ENCODE measurements around the gene RNF39. TPM values are rescaled to one million over a fixed set of nuclear protein-coding genes. Genes with fewer than 3 reads are reported as not detected.

Gene RNF39
- total and polyA plus RNA-seq, 2 of the 13 experiments (the other 11 are each of a cell fraction or from before 2014, with no cell fraction given), result 0.13 to 1.8 TPM

DNA sequence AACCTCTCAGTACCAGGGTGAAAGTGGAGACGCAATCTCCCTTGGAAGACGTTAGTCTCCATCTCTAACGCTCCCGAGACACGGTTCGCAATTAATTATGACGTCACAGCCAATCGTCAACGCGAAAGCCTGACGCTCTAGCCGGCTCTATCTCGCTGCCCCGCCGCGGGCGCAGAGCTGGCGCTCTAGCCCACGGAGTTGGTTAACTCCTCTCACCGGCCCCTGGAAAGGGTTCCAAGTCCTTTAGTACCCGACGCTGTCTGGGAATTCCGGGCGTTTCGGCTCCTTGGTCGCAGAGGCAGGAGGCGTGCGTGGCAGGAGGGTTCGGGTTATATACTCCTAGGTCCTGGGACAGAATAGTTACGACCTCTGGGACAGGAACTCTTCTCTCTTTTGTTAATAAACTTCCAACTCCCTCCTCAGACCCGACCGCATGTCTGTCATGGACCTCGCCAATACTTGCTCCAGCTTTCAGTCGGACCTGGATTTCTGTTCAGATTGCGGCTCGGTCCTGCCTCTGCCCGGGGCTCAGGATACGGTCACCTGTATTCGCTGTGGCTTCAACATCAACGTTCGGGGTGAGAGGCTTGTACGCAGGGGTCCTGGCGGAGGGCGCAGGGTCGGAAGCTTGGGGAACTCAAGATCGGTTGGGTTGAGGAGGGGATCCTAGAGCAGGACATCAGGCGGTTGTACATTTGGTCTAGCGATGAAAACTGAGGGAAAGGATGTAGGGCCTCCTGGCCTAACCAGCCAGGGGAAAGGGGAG lies 14.3 kb downstream of the RNF39 start, which contains the start of gene POLR1H (continued):
- TF ChIP-seq ZNF431 (CRISPR knock-in tag; IDR thresholded peaks at IDR 0.05; ENCODE audit: borderline replicate concordance, low read depth) (peak; percentile 91; the same call in 1 of the 2 replicates), HDAC1 (CRISPR knock-in tag; IDR thresholded peaks at IDR 0.05) (peak; percentile 88), ZNF563 (CRISPR knock-in tag; IDR thresholded peaks at IDR 0.05) (peak; percentile 82; the same call in 1 of the 2 replicates), ZBTB7A (CRISPR knock-in tag; IDR thresholded peaks at IDR 0.05) (no peak), FOSL2 (CRISPR knock-in tag; IDR thresholded peaks at IDR 0.05) (peak; percentile 80), JUND (CRISPR knock-in tag; IDR thresholded peaks at IDR 0.05) (0 out of 2 replicates have a peak, but pooled peaks have one; percentile 66), ESRRA (CRISPR knock-in tag; IDR thresholded peaks at IDR 0.05; ENCODE audit: low read depth) (peak; percentile 35; the same call in 1 of the 2 replicates), TMF1 (CRISPR knock-in tag; IDR thresholded peaks at IDR 0.05; ENCODE audit: low read depth) (no peak; the same call in 1 of the 2 replicates)
- TF ChIP-seq, protein P1, sequence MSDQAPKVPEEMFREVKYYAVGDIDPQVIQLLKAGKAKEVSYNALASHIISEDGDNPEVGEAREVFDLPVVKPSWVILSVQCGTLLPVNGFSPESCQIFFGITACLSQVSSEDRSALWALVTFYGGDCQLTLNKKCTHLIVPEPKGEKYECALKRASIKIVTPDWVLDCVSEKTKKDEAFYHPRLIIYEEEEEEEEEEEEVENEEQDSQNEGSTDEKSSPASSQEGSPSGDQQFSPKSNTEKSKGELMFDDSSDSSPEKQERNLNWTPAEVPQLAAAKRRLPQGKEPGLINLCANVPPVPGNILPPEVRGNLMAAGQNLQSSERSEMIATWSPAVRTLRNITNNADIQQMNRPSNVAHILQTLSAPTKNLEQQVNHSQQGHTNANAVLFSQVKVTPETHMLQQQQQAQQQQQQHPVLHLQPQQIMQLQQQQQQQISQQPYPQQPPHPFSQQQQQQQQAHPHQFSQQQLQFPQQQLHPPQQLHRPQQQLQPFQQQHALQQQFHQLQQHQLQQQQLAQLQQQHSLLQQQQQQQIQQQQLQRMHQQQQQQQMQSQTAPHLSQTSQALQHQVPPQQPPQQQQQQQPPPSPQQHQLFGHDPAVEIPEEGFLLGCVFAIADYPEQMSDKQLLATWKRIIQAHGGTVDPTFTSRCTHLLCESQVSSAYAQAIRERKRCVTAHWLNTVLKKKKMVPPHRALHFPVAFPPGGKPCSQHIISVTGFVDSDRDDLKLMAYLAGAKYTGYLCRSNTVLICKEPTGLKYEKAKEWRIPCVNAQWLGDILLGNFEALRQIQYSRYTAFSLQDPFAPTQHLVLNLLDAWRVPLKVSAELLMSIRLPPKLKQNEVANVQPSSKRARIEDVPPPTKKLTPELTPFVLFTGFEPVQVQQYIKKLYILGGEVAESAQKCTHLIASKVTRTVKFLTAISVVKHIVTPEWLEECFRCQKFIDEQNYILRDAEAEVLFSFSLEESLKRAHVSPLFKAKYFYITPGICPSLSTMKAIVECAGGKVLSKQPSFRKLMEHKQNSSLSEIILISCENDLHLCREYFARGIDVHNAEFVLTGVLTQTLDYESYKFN (CRISPR knock-in tag; conservative IDR thresholded peaks at IDR 0.05), result peak; percentile 56
- TF ChIP-seq, protein P2, sequence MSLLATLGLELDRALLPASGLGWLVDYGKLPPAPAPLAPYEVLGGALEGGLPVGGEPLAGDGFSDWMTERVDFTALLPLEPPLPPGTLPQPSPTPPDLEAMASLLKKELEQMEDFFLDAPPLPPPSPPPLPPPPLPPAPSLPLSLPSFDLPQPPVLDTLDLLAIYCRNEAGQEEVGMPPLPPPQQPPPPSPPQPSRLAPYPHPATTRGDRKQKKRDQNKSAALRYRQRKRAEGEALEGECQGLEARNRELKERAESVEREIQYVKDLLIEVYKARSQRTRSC (CRISPR knock-in tag; IDR thresholded peaks at IDR 0.05; ENCODE audit: low read depth), result no peak
- TF ChIP-seq, protein P3, sequence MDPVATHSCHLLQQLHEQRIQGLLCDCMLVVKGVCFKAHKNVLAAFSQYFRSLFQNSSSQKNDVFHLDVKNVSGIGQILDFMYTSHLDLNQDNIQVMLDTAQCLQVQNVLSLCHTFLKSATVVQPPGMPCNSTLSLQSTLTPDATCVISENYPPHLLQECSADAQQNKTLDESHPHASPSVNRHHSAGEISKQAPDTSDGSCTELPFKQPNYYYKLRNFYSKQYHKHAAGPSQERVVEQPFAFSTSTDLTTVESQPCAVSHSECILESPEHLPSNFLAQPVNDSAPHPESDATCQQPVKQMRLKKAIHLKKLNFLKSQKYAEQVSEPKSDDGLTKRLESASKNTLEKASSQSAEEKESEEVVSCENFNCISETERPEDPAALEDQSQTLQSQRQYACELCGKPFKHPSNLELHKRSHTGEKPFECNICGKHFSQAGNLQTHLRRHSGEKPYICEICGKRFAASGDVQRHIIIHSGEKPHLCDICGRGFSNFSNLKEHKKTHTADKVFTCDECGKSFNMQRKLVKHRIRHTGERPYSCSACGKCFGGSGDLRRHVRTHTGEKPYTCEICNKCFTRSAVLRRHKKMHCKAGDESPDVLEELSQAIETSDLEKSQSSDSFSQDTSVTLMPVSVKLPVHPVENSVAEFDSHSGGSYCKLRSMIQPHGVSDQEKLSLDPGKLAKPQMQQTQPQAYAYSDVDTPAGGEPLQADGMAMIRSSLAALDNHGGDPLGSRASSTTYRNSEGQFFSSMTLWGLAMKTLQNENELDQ (CRISPR knock-in tag; IDR thresholded peaks at IDR 0.05; ENCODE audit: borderline replicate concordance), result peak; percentile 41; the same call in 1 of the 2 replicates
- TF ChIP-seq, protein P4, sequence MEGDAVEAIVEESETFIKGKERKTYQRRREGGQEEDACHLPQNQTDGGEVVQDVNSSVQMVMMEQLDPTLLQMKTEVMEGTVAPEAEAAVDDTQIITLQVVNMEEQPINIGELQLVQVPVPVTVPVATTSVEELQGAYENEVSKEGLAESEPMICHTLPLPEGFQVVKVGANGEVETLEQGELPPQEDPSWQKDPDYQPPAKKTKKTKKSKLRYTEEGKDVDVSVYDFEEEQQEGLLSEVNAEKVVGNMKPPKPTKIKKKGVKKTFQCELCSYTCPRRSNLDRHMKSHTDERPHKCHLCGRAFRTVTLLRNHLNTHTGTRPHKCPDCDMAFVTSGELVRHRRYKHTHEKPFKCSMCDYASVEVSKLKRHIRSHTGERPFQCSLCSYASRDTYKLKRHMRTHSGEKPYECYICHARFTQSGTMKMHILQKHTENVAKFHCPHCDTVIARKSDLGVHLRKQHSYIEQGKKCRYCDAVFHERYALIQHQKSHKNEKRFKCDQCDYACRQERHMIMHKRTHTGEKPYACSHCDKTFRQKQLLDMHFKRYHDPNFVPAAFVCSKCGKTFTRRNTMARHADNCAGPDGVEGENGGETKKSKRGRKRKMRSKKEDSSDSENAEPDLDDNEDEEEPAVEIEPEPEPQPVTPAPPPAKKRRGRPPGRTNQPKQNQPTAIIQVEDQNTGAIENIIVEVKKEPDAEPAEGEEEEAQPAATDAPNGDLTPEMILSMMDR (CRISPR knock-in tag; IDR thresholded peaks at IDR 0.05), result no peak; the same call in 1 of the 2 replicates
- TF ChIP-seq, protein P5, sequence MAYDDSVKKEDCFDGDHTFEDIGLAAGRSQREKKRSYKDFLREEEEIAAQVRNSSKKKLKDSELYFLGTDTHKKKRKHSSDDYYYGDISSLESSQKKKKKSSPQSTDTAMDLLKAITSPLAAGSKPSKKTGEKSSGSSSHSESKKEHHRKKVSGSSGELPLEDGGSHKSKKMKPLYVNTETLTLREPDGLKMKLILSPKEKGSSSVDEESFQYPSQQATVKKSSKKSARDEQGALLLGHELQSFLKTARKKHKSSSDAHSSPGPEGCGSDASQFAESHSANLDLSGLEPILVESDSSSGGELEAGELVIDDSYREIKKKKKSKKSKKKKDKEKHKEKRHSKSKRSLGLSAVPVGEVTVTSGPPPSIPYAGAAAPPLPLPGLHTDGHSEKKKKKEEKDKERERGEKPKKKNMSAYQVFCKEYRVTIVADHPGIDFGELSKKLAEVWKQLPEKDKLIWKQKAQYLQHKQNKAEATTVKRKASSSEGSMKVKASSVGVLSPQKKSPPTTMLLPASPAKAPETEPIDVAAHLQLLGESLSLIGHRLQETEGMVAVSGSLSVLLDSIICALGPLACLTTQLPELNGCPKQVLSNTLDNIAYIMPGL (CRISPR knock-in tag; IDR thresholded peaks at IDR 0.05; ENCODE audit: borderline replicate concordance in 1 of 2, low read depth in 1 of 2), result peak; percentile 84 to 90
- TF ChIP-seq, protein P6, sequence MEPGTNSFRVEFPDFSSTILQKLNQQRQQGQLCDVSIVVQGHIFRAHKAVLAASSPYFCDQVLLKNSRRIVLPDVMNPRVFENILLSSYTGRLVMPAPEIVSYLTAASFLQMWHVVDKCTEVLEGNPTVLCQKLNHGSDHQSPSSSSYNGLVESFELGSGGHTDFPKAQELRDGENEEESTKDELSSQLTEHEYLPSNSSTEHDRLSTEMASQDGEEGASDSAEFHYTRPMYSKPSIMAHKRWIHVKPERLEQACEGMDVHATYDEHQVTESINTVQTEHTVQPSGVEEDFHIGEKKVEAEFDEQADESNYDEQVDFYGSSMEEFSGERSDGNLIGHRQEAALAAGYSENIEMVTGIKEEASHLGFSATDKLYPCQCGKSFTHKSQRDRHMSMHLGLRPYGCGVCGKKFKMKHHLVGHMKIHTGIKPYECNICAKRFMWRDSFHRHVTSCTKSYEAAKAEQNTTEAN (CRISPR knock-in tag; conservative IDR thresholded peaks at IDR 0.05), result peak; percentile 89

Data from HepG2 (cell line).